ENCODE measurements around the gene HTT. TPM values are rescaled to one million over a fixed set of nuclear protein-coding genes. Genes with fewer than 3 reads are reported as not detected.

HTT gene
- total and polyA plus RNA-seq, 9 of the 15 experiments (the other 6 are each of a cell fraction or from before 2014, with no cell fraction given): 0.66 to 31.6 (median 14.7) TPM

DNA sequence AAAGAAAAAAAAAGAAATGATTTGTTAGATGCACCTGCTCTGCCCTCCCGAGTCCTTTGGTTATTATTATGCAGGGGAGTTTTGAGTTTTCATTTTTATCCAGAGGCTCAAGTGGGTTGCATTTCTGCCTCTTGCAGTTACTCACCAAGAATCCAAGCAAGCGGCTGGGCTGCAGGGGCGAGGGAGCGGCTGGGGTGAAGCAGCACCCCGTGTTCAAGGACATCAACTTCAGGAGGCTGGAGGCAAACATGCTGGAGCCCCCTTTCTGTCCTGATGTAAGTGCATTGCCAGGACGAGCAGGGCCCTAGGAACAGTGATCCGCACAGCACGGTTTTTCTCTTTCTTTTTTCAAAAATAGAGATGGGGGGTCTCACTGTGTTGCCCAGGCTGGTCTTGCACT lies 39.2 kb upstream of the HTT start:
- H3K9me1 ChIP-seq (ENCODE audit: control insufficient read depth, insufficient read depth, low read length): no peaks in the 10 kb centered on the region
- 7% methylated on average over 6 of the region's 8 CpGs for WGBS (ENCODE audit: insufficient coverage, low coverage, missing lambda C conversion rate)
- peak; percentile 33 for TF ChIP-seq CBX8 (IDR thresholded peaks at IDR 0.05; ENCODE audit: borderline replicate concordance, extremely low read depth, low read depth, low read length, poor library complexity, severe bottlenecking)
- TF ChIP-seq, protein P1, sequence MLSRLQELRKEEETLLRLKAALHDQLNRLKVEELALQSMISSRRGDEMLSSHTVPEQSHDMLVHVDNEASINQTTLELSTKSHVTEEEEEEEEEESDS (CRISPR knock-in tag; IDR thresholded peaks at IDR 0.05): no peak
- peaks cover 0 to 14% of the 10 kb centered on the region in 2 experiments; a peak in 3 of 5 replicates for H3K4me1 ChIP-seq (replicated peaks in 1 of 2; ENCODE audit: control insufficient read depth in 2 of 2, insufficient read depth in 2 of 2, low read length in 2 of 2)
- intact Hi-C loops (cut with micrococcal nuclease) (loop anchor here (5.0 kb wide), 1 partner anchor 273 kb away; no protein-coding TSS in a partner anchor), in situ Hi-C loops (cut with MboI) (no loop called here)
- H2AFZ ChIP-seq (ENCODE audit: low read depth, low read length): no peak overlapping the region
- no peak overlapping the region for H3K4me3 ChIP-seq
- H3K9ac ChIP-seq (ENCODE audit: insufficient read depth in 1 of 2, low read depth in 2 of 2, low read length in 2 of 2): peak overlapping the region in 1 of 2 experiments; percentile 69; a peak in 1 of 4 replicates
- no peak overlapping the region for H3K27ac ChIP-seq (ENCODE audit: extremely low read depth, low read depth, low read length)
- H3K9me3 ChIP-seq (replicated peaks; ENCODE audit: control insufficient read depth, insufficient read depth, low read depth, low read length): no peaks in the 10 kb centered on the region
- FAIRE-seq (no peak), ATAC-seq (no peak), DNase-seq (ENCODE audit: extremely low read depth in 1 of 4, low spot score in 3 of 4) (no peak)
- peaks cover 60 to 92% of the 10 kb centered on the region in 2 experiments for H3K27me3 ChIP-seq (ENCODE audit: control insufficient read depth in 2 of 2, insufficient read depth in 2 of 2, low read length in 2 of 2)
- no peaks in the 10 kb centered on the region; the same call in 1 of the 2 replicates for H4K20me1 ChIP-seq (replicated peaks; ENCODE audit: control insufficient read depth, insufficient read depth, low read length)
- CTCF ChIA-PET (ENCODE audit: low intra/inter-chr PET ratio): no interaction called here
- no TSS peak for BruUV-seq (replicated peaks)
- no peaks in the 10 kb centered on the region for H3K79me2 ChIP-seq (ENCODE audit: control insufficient read depth, insufficient read depth, low read length)
- POLR2A ChIA-PET: no interaction called here
- H3K36me3 ChIP-seq (ENCODE audit: control insufficient read depth, insufficient read depth, low read length): no peaks in the 10 kb centered on the region
- no peak overlapping the region for H3K4me2 ChIP-seq (ENCODE audit: insufficient read depth, low read length)

DNA sequence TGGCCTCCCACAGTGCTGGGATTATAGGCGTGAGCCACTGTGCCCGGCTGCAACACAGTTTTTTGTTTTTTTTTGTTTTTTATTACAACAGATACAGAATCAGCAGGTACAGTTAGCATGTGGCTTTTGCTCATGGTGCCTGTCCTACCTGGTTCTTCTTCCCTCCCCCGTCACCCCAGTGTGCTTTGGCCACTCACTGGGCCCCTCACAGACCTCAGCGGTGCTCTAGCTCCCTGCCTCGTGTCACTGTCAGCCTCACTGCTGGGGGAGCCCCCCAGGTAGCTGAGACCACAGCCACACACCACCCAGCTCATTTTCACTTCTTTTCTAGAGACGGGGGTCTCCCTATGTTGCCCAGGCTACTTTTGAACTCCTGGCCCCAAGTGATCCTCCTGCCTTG lies 38.8 kb upstream of the HTT start:
- BruUV-seq (replicated peaks): no TSS peak
- Histone ChIP-seq H3K9me3 (replicated peaks; ENCODE audit: control insufficient read depth, insufficient read depth, low read depth, low read length) (no peaks in the 10 kb centered on the region), H3K4me2 (ENCODE audit: insufficient read depth, low read length) (peak overlapping the region; percentile 23; the same call in 1 of the 2 replicates), H3K9me1 (ENCODE audit: control insufficient read depth, insufficient read depth, low read length) (no peaks in the 10 kb centered on the region), H4K20me1 (replicated peaks; ENCODE audit: control insufficient read depth, insufficient read depth, low read length) (no peaks in the 10 kb centered on the region; the same call in 1 of the 2 replicates), H3K27me3 (ENCODE audit: control insufficient read depth in 2 of 2, insufficient read depth in 2 of 2, low read length in 2 of 2) (peaks cover 58 to 92% of the 10 kb centered on the region in 2 experiments), H3K36me3 (ENCODE audit: control insufficient read depth, insufficient read depth, low read length) (no peaks in the 10 kb centered on the region), H3K9ac (ENCODE audit: insufficient read depth in 1 of 2, low read depth in 2 of 2, low read length in 2 of 2) (no peak overlapping the region), H3K4me1 (replicated peaks in 1 of 2; ENCODE audit: control insufficient read depth in 2 of 2, insufficient read depth in 2 of 2, low read length in 2 of 2) (peaks cover 0 to 15% of the 10 kb centered on the region in 2 experiments; a peak in 3 of 5 replicates), H3K27ac (ENCODE audit: extremely low read depth, low read depth, low read length) (no peak overlapping the region), H3K4me3 (no peak overlapping the region), H3K79me2 (ENCODE audit: control insufficient read depth, insufficient read depth, low read length) (no peaks in the 10 kb centered on the region), H2AFZ (ENCODE audit: low read depth, low read length) (peak overlapping the region; percentile 68; the same call in 1 of the 2 replicates)
- ATAC-seq (no peak), DNase-seq (ENCODE audit: extremely low read depth in 1 of 4, low spot score in 3 of 4) (no peak), FAIRE-seq (no peak)
- intact Hi-C loops (cut with micrococcal nuclease) (loop anchor here (5.0 kb wide), 1 partner anchor 273 kb away; no protein-coding TSS in a partner anchor), in situ Hi-C loops (cut with MboI) (no loop called here)
- ChIA-PET CTCF (ENCODE audit: low intra/inter-chr PET ratio) (no interaction called here), POLR2A (no interaction called here)
- WGBS (ENCODE audit: insufficient coverage, low coverage, missing lambda C conversion rate): 6% methylated on average over 6 of the region's 6 CpGs
- TF ChIP-seq POLR2AphosphoS2 (IDR thresholded peaks at IDR 0.05; ENCODE audit: low read length): no peak
- TF ChIP-seq RBBP5 (IDR thresholded peaks at IDR 0.05; ENCODE audit: borderline replicate concordance, insufficient read depth, low read length, poor library complexity, severe bottlenecking): no peak
- TF ChIP-seq PTTG1 (tag; IDR thresholded peaks at IDR 0.05; ENCODE audit: low read depth): no peak
- TF ChIP-seq BRD9 (IDR thresholded peaks at IDR 0.05; ENCODE audit: low read depth, partially characterized antibody): no peak
- TF ChIP-seq FOXK2 (conservative IDR thresholded peaks at IDR 0.05 in 1 of 2, IDR thresholded peaks at IDR 0.05 in 1 of 2; ENCODE audit: low read depth in 2 of 2): no peak
- no peak for TF ChIP-seq ZNF311 (CRISPR knock-in tag; IDR thresholded peaks at IDR 0.05)
- no peak for TF ChIP-seq MAFF (IDR thresholded peaks at IDR 0.05; ENCODE audit: low read length)
- TF ChIP-seq ZBTB11 (CRISPR knock-in tag; IDR thresholded peaks at IDR 0.05): no peak
